Naive thymus-derived CD8-positive, alpha-beta T cell (primary cell): ENCODE measurements around the gene PDE10A. TPM values are rescaled to one million over a fixed set of nuclear protein-coding genes. Genes with fewer than 3 reads are reported as not detected.
"Not testable (repeated sequence)": the region's sequence is repeated elsewhere in the genome, so short reads cannot be mapped to it uniquely, and the experiment has no call there.

Experiments
- ATAC-seq, 2 donors: fragments of 150-1000 bp; cut with Tn5 transposase in 1 of 2; sonication (Bioruptor Pico), chemical (Tn5 transposase) in 1 of 2; 1 replicate in 1 of 2; 2 replicates in 1 of 2; pipeline ENCODE4 v1.10.0; 2021; ENCODE audit warnings: mild to moderate bottlenecking in 2 of 2, moderate library complexity in 2 of 2
- POLR2A ChIA-PET: fragments of 350-600 bp; sonication (Branson Sonifier 250); formaldehyde crosslinking; loops from one replicate; lab custom pipeline; 2021; ENCODE audit warnings: antibody characterized with exemption; lab: Charles Lee
- DNase-seq, 10 donors: peaks; one replicate each; pipeline versions ENCODE4 v3.0.0 to v3.0.0-alpha.2; 2020 to 2022
- H3K27ac Mint-ChIP-seq, 10 donors: one replicate each; pipeline ENCODE4 v1.8.0; 2020 to 2022; ENCODE audit warnings: mild to moderate bottlenecking in 10 of 10, mixed read lengths in 10 of 10, moderate library complexity in 4 of 10, inconsistent platforms in 1 of 10
- H3K27me3 Mint-ChIP-seq, 5 donors: one replicate each; pipeline ENCODE4 v1.8.0; 2021 to 2022; ENCODE audit warnings: mixed read lengths in 5 of 5
- H3K36me3 Mint-ChIP-seq, 3 donors: one replicate each; pipeline ENCODE4 v1.8.0; 2020 to 2022; ENCODE audit warnings: mixed read lengths in 3 of 3, mild to moderate bottlenecking in 2 of 3, inconsistent platforms in 1 of 3
- H3K4me1 Mint-ChIP-seq, 4 donors: one replicate each; pipeline ENCODE4 v1.8.0; 2021 to 2022; ENCODE audit warnings: mixed read lengths in 4 of 4
- H3K4me3 Mint-ChIP-seq, 10 donors: one replicate each; pipeline ENCODE4 v1.8.0; 2020 to 2022; ENCODE audit warnings: mild to moderate bottlenecking in 10 of 10, mixed read lengths in 10 of 10, moderate library complexity in 6 of 10, inconsistent platforms in 1 of 10
- H3K9me3 Mint-ChIP-seq, 9 donors: one replicate each; pipeline ENCODE4 v1.8.0; 2020 to 2022; ENCODE audit warnings: mixed read lengths in 9 of 9, mild to moderate bottlenecking in 3 of 9, inconsistent platforms in 1 of 9, moderate library complexity in 1 of 9
- polyA plus RNA-seq, 3 donors: library from polyadenylated mRNA; unstranded; fragments of 300-500 nt; fragmentation: Illumina TruSeq; gene quantifications; one replicate each; pipeline ENCODE4 v1.2.3, GENCODE V29; 2021
- total RNA-seq, 8 experiments: library from RNA in 2 of 8; stranded (reverse) in 2 of 8; gene quantifications; one replicate each; pipeline ENCODE4 v1.2.3 and lab custom pipeline; 2021 to 2026

The PDE10A gene
- total and polyA plus RNA-seq, 5 experiments from 2014 or later: not detected

DNA sequence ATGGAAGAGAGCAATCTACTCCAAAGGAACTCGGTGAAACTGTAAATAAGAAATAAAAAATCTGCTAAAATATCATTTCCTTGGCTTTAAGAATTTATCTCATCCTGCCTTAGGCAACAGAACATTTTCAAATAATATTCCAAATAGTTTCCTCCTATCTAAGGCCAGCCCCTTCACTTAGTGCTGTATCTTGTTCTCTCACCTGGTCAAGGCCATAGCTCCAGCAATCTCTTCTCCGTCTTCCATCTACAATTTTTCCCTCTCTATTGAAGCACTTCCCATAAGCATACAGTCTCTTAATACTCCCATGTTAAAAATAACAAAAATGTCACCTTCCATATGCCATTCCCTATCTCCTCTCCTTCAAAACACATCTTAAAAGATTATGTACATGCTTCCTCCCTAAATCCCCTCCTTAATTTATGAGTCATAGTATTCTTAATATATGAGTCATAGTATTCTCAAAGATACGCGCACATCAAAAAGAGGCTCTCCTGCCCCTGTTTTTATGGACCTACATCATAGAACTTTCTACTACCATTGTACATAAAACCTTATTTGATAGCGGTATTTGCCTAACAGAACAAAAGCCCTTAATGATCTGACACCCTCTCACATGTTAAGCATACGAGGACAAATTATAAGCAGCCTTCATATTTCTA lies 146.9 kb downstream of the PDE10A start:
- no peaks in the 10 kb centered on the region for H3K4me1 Mint-ChIP-seq
- H3K27ac Mint-ChIP-seq: no peak overlapping the region
- POLR2A ChIA-PET: no interaction called here
- H3K9me3 Mint-ChIP-seq: peaks cover 0 to 10% (median 0%) of the 10 kb centered on the region in 9 donors
- ATAC-seq: no peak
- no peak for DNase-seq
- H3K27me3 Mint-ChIP-seq: peaks cover 0 to 10% (median 3%) of the 10 kb centered on the region in 5 donors
- no peak overlapping the region for H3K4me3 Mint-ChIP-seq
- no peaks in the 10 kb centered on the region for H3K36me3 Mint-ChIP-seq

DNA sequence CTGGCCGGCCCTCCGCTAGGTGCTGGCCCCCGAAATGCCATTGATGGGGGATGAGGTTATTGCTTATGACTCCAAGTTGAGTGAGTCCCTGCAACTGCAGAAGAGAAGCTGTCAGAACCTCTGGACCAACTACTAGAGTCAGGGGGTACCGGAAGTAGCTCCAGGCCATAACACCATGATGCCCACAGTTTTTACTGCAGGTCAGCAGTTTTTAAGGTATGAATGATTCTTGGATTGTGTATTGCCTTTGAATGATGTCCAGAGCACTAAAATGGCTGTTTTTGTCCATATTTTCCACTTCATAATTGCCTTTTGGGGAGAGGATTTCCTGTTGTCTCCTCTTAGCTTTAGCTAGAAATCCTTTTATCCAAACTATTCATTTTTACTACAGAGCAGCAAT lies 148.4 kb downstream of the PDE10A start:
- no peaks in the 10 kb centered on the region for H3K36me3 Mint-ChIP-seq
- DNase-seq (no peak), ATAC-seq (no peak)
- H3K4me3 Mint-ChIP-seq: no peak overlapping the region
- H3K27ac Mint-ChIP-seq: no peak overlapping the region
- H3K9me3 Mint-ChIP-seq: peaks cover 0 to 10% (median 0%) of the 10 kb centered on the region in 9 donors
- POLR2A ChIA-PET: no interaction called here
- peaks cover 0 to 10% (median 3%) of the 10 kb centered on the region in 5 donors for H3K27me3 Mint-ChIP-seq
- no peaks in the 10 kb centered on the region for H3K4me1 Mint-ChIP-seq

DNA sequence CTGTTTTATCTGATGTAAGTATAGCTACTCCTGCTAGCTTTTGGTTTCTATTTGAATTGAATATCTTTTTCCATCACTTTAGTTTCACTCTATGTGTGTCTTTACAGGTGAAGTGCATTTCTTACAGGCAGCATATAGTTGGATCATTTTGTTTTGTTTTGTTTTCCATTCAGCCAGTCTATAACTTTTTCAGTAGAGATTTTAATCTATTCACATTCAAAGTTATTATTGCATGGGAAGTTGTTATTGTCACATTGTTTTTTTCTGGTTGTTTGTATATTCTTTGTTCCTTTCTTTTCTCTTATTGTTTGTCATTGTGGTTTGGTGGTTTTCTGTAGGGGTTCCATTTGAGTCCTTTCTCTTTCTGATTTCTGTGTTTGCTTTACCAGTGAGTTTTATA lies 151.2 kb downstream of the PDE10A start:
- DNase-seq: no peak
- H3K27me3 Mint-ChIP-seq: peaks cover 0 to 10% (median 3%) of the 10 kb centered on the region in 5 donors

DNA sequence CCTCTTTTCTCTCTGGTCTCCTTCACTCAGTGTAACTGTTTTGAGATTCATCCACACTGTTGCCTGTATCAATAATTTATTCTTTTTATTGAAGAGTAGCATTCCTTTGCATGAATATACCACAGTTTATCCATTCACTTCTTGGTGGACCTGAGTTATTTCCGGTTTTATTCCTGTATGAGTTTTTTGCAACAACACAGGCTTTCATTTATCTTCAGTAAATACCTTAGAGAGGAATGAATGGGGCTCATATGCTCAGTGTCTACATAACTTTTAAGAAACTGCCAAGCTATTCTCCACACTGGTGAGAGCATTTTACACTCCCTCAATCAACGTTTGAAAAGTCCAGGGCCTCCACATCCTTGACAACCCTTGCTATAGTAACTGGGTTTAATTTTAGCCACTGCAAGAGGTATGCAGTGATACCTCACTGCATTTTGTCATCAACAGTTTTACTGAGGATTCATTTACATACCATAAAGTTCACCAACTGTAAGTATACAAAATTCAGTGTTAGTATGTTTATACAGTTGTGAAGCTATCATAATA lies 154.6 kb downstream of the PDE10A start:
- no peaks in the 10 kb centered on the region for H3K27me3 Mint-ChIP-seq
- no peak overlapping the region for H3K4me3 Mint-ChIP-seq
- H3K4me1 Mint-ChIP-seq: no peaks in the 10 kb centered on the region
- peaks cover 0 to 3% (median 0%) of the 10 kb centered on the region in 9 donors for H3K9me3 Mint-ChIP-seq
- POLR2A ChIA-PET: no interaction called here
- no peaks in the 10 kb centered on the region for H3K36me3 Mint-ChIP-seq
- DNase-seq: no peak
- H3K27ac Mint-ChIP-seq: no peak overlapping the region
- ATAC-seq: no peak

More for the DNA sequence above, 151.2 kb downstream of the PDE10A start:
- H3K36me3 Mint-ChIP-seq: no peaks in the 10 kb centered on the region
- H3K9me3 Mint-ChIP-seq: peaks cover 0 to 5% (median 0%) of the 10 kb centered on the region in 9 donors
- H3K4me3 Mint-ChIP-seq: no peak overlapping the region
- no peak overlapping the region for H3K27ac Mint-ChIP-seq
- no peak for ATAC-seq
- POLR2A ChIA-PET: no interaction called here
- no peaks in the 10 kb centered on the region for H3K4me1 Mint-ChIP-seq

DNA sequence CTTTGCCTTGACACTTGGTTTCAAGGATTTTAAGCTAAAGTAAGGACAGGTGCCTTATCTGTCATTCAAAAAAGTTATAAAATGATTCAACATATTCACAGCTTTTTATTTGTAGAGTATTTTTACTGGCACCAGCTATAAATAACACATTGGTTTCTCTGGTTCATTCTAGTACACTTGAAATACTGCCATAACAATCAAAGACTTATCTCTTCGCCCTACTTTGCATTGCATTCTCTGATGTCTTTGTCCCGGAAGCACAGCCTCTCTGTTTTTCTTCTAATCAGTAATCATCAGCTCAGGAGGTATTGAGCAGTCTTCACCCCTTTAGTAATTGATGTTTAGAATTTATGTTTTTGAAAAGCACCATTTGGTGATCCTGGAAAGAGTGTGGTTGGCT lies 156.4 kb downstream of the PDE10A start:
- no peak overlapping the region for H3K4me3 Mint-ChIP-seq
- DNase-seq (no peak), ATAC-seq (no peak)
- H3K36me3 Mint-ChIP-seq: no peaks in the 10 kb centered on the region
- peaks cover 0 to 7% (median 0%) of the 10 kb centered on the region in 9 donors for H3K9me3 Mint-ChIP-seq
- no peak overlapping the region for H3K27ac Mint-ChIP-seq
- POLR2A ChIA-PET: no interaction called here
- no peaks in the 10 kb centered on the region for H3K4me1 Mint-ChIP-seq
- no peaks in the 10 kb centered on the region for H3K27me3 Mint-ChIP-seq

DNA sequence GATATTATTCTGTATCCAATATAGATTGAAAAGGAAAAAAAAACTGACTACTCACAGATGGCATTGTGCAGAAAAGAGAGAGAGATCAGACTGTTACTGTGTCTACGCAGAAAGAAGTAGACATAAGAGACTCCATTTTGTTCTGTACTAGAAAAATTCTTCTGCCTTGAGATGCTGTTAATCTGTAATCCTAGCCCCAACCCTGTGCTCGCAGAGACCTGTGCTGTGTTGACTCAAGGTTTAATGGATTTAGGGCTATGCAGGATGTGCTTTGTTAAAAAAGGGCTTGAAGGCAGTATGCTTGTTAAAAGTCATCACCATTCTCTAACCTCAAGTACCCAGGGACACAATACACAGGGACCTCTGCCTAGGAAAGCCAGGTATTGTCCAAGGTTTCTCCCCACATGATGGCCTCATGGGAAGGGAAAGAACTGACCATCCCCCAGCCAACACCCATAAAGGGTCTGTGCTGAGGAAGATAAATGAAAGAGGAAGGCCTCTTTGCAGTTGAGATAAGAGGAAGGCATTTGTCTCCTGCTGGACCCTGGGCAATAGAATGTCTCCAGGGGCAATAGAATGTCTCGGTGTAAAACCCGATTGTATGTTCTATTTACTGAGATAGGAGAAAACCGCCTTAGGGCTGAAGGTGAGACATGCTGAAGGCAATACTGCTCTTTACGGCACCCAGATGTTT lies 162.7 kb downstream of the PDE10A start:
- ATAC-seq, H3K27me3 Mint-ChIP-seq, POLR2A ChIA-PET: not testable (repeated sequence)

DNA sequence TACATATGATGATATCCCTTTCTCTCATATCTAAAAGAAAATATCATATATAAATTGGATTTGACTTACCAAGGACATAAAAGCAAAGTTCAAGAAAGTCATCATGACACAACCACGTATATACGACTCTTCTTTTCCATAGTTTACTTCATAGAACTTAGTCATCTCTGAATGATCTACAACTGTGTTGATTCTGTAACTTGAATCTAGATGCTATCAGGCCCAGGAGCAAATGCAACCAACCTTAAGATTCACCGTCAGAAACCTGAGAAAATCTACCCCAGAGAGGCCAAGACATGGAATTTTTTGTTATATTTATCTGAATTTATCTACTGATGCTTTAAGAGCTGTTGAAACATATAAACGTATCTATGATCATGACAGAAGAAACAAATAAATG lies 165.6 kb downstream of the PDE10A start:
- Mint-ChIP-seq H3K27ac (no peak overlapping the region), H3K9me3 (peaks cover 0 to 6% (median 0%) of the 10 kb centered on the region in 9 donors), H3K4me1 (no peaks in the 10 kb centered on the region), H3K36me3 (no peaks in the 10 kb centered on the region), H3K27me3 (peaks cover 0 to 2% (median 0%) of the 10 kb centered on the region in 5 donors), H3K4me3 (no peak overlapping the region)
- no peak for ATAC-seq
- POLR2A ChIA-PET: no interaction called here
- no peak for DNase-seq

More for the DNA sequence above, 162.7 kb downstream of the PDE10A start:
- not testable (repeated sequence) for H3K4me3 Mint-ChIP-seq, H3K4me1 Mint-ChIP-seq, H3K27ac Mint-ChIP-seq, DNase-seq, H3K9me3 Mint-ChIP-seq, H3K36me3 Mint-ChIP-seq

DNA sequence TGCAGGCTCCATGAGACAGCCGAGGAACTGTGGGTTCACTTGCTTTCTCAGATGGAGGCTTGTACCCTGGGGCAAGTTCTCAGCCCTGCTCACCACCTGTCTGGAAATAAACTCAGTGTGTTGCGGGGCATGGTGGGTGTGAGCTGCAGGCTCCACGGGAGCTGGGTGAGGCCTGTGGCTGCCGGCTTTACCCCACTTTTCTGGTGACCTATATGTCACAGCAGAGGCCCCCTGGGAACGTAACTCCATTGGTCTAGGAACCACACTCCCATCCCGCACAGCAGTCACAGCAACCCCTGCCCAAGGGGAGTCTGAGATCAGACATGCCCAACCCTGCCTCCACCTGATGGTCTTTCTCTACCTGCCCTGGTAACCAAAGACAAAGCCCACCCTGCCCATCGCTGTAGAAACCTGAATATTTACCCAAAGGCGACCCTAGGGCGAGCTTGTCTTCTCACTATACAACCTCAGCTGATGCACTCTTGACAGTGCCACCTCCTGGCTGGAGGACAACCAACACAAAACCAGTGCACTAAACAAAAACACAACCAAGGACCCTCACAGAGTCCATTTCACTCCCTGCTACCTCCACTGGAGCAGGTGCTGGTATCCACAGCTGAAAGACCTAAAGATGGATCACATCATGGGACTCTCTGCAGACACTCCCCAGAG lies 174.3 kb downstream of the PDE10A start:
- Mint-ChIP-seq H3K4me3 (no peak overlapping the region), H3K36me3 (no peaks in the 10 kb centered on the region), H3K27ac (no peak overlapping the region), H3K9me3 (peaks cover 0 to 15% (median 8%) of the 10 kb centered on the region in 9 donors), H3K4me1 (no peaks in the 10 kb centered on the region), H3K27me3 (peaks cover 0 to 4% (median 0%) of the 10 kb centered on the region in 5 donors)
- DNase-seq: no peak
- no peak for ATAC-seq
- POLR2A ChIA-PET: no interaction called here

DNA sequence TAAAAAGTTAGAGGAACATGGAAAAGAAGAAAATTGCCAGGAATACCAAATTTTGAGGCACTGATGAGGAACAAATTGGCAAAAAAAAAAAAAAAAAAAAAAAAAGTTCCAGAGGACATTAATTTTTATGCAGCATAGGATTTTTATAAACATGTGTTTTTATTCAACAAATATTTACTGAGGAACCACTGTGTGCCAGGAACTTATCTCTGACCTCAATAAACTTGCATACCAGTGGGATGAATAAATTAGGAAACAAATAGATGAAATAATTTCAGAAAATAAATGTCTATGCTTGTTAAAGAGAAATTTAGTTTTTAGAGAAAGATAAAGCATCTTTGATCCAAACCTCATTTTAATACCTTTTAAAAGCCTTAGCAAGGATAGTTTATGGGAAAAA lies 175.1 kb downstream of the PDE10A start:
- H3K27ac Mint-ChIP-seq: no peak overlapping the region

DNA sequence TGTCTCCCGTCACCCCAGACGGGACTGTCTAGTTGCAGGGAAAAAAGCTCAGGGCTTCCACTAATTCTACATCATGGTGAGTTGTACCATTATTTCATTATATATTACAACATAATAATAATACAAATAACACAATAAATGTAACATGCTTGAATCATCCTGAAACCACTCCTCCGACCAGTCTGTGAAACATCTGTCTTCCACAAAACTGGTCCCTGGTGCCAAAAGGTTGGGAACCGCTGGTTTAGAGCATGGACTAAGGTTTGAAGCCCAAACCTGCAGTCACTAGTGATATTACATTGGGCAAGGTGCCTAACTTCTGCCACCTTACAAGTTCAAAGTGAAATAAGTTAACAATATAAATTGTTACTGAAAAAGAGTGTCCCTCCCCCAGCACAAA lies 175.7 kb downstream of the PDE10A start:
- Mint-ChIP-seq H3K4me3 (no peak overlapping the region), H3K27me3 (peaks cover 0 to 4% (median 0%) of the 10 kb centered on the region in 5 donors), H3K4me1 (no peaks in the 10 kb centered on the region), H3K27ac (no peak overlapping the region), H3K36me3 (no peaks in the 10 kb centered on the region), H3K9me3 (peaks cover 0 to 15% (median 8%) of the 10 kb centered on the region in 9 donors)
- POLR2A ChIA-PET: no interaction called here
- DNase-seq: no peak
- no peak for ATAC-seq

More for the DNA sequence above, 175.1 kb downstream of the PDE10A start:
- POLR2A ChIA-PET: no interaction called here
- H3K36me3 Mint-ChIP-seq: no peaks in the 10 kb centered on the region
- no peak overlapping the region for H3K4me3 Mint-ChIP-seq
- H3K27me3 Mint-ChIP-seq: peaks cover 0 to 4% (median 0%) of the 10 kb centered on the region in 5 donors
- peaks cover 0 to 15% (median 6%) of the 10 kb centered on the region in 9 donors for H3K9me3 Mint-ChIP-seq
- DNase-seq: no peak
- no peak for ATAC-seq
- H3K4me1 Mint-ChIP-seq: no peaks in the 10 kb centered on the region

DNA sequence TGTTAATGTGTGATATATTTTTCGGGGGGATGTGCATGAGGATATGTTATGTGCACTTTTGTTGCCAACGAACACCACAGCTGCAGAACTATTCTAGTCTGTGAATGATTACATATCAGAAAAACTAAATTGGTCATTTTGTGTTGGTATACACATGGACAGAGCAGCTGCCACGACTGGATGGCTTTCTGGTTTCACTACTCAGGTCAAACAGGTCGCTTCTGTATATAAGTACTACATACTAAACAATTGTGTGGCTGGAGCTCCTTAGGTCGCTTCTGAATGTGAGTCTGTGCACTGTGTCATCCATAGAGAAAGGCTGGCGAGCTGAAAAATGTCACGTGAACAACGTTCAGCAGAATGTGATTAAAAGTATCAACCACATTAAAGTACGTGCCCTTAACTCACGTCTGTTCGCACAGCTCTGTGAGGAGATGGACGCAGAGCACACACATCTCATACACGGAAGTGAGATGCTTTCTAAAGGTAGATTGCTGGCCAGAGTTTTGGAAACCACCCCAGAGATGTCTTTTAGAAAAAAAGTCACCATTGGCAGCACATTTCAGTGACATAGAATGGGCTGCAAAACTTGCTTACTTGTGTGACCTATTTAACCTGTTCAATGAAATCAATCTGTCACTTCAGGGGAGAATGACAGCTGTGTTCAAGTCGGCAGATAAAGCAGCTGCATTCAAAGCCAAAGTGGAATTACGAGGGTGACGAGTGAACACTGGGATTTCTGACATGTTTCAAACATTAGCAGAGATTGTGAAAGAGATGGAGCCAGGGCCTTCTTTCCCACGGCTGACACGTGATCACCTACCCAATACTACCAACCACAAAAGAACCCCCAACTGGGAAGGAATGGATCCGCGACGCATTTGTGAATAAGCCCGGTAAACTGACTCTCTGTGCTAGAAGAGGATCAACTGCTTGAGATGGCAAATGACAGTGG lies 176.6 kb downstream of the PDE10A start:
- Mint-ChIP-seq H3K9me3 (peaks cover 0 to 9% (median 3%) of the 10 kb centered on the region in 9 donors), H3K4me3 (no peak overlapping the region), H3K27ac (no peak overlapping the region)

More for the DNA sequence above, 176.6 kb downstream of the PDE10A start:
- peaks cover 0 to 4% (median 0%) of the 10 kb centered on the region in 5 donors for H3K27me3 Mint-ChIP-seq
- DNase-seq: no peak
- ATAC-seq: no peak
- no peaks in the 10 kb centered on the region for H3K4me1 Mint-ChIP-seq
- POLR2A ChIA-PET: no interaction called here
- H3K36me3 Mint-ChIP-seq: no peaks in the 10 kb centered on the region
